RKO (cell line): ENCODE data around the gene AP1M2.
"Not testable (repeated sequence)": the region's sequence is repeated elsewhere in the genome, so short reads cannot be mapped to it uniquely, and the experiment has no call there.

Source experiments
- DNase-seq: peaks from one replicate; pipeline ENCODE4 v3.0.0-alpha.2; 2016; ENCODE audit warnings: low spot score

AP1M2 gene

DNA sequence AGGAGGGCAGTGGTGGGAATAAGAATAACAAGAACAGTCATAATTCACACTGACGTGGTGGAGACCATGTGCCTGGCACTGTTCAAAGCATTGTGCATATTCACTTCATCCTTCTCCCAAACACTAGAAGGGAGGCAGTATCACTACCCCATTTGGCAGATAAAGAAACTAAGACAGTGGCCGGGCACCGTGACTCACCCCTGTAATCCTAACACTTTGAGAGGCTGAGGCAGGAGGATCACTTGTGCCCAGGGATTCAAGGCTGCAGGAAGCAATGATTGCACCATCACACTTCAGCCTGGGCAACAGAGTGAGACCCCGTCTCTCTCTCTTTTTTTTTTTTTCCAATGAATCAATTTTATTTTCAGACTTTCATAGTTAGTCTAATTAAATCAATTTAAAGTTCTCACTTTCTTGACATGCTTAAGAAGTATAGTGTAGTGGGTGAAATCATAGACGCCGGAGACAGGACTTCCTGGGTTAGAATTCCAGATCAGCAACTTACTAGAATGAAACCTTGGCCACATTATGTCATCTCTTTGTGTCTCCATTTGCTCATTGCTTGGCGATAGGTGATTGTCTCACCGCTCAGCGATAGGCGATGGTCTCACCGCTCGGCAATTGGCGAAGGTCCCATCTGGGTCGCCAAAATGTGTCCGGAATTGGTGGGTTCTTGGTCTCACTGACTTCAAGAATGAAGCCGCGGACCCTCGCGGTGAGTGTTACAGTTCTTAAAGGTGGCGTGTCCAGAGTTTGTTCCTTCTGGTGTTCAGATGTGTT is 48.7 kb downstream of the AP1M2 start:
- no peak for DNase-seq

DNA sequence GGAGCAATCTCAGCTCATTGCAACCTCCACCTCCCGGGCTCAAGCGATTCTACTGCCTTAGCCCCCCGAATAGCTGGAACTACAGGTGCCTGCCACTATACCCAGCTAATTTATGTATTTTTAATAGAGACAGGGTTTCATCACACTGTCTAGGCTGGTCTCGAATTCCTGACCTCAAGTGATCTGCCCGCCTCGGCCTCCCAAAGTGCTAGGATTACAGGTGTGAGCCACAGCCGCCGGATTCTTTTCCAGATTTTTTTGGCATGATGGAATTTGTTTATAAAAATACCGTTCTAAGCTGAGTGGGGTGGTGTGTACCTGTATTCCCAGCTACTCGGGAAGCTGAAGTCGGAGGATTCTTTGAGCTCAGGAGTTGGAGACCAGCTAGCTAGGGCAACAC is 49.4 kb downstream of the AP1M2 start:
- no peak for DNase-seq

DNA sequence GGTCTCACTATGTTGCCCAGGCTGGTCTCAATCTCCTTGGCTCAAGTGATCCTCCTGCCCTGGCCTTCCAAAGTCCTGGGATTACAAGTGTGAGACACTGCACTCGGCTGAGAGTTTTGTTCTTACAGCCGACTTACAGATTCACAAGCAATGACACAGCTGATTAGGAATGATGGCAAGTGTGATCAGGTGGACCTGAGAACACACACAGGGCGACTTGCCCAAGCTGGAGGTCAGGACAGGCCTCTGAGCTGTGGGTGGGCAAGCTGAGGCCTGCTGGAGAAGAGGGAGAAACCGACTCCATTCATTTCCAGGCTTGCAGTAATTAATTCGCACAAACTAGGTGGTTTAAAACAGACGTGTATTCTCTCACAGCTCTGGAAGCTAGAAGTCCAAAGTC is 51.5 kb downstream of the AP1M2 start:
- no peak for DNase-seq

DNA sequence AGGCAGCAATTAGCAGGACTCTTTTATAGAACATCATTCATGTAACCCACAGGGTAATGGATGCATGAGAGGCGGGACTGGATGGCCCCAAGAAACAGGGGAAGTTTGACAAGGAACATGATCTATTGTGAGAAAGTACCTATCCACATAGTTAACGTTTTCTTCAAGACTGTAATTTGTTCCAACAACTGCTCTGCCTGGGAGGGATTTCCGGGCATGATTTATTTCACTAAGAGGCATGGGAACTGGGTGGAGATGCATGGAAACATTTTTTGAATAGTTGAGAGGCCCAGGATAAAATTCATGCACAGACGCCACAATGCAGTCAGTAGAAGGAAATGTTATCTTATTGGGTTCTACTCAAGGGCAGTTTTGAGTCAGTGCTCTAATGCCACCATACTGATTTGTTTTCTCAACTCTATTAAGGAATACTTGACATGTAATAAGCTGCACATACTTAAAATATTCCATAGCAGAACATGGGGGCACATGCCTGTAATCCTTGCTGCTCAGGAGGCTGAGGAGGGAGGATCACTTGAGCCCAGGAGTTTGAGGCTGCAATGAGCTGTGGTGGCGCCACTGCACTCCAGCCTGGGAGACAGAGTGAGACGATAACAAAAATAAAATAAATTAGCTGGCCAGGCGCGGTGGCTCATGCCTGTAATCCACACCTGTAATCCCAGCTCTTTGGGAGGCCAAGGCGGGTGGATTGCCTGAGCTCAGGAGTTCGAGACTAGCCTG is 53.3 kb downstream of the AP1M2 start:
- no peak for DNase-seq

DNA sequence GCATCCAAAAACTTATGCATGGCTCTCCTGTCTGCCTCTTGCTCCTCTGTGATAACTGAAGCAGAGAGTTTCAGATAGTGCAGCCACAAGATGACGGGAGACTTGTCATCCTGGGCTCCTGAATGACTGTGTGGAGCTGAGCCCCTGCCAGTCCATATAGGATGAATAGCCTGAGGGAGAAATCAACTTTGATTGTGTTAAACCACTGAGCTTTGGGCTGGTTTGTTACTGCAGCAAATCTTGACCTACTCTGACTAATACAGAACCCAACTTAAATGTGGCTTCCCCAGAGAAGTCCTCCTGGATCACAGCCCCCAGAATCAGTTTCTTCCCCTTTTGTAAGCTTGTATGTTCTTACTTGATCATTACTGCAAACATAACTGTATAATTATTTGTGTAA is 54.7 kb downstream of the AP1M2 start:
- no peak for DNase-seq

DNA sequence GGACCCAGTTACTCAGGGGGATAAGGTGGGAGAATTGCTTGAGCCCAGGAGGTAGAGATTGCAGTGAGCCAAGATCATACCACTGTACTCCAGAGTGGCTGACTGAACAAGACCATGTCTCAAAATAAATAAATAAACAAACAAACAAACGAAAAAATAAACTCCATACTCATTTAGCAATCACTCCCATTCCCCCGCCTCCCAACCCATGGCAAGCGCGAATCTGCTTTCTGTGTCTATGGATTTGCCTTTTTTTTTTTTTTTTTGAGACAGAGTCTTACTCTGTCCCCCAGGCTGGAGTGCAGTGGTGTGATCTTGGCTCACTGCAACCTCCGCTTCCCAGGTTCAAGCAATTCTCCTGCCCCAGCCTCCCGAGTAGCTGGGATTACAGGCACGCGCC is 60.2 kb downstream of the AP1M2 start:
- not testable (repeated sequence) for DNase-seq

DNA sequence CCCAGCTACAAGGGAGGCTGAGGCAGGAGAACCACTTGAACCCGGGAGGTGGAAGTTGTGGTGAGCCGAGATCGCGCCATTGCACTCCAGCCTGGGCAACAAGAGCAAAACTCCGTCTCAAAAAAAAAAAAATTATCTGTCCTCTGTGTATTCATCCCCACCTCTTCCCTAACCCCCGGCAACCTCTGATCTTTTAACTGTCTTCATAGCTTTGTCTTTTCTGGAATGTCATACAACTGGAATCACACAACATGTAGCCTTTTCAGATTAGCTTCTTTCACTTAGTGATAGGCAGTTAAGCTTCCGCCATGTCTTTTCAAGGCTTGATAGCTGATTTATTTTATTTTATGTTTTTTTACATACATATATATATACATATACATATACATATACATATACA is 61.5 kb downstream of the AP1M2 start:
- no peak for DNase-seq

DNA sequence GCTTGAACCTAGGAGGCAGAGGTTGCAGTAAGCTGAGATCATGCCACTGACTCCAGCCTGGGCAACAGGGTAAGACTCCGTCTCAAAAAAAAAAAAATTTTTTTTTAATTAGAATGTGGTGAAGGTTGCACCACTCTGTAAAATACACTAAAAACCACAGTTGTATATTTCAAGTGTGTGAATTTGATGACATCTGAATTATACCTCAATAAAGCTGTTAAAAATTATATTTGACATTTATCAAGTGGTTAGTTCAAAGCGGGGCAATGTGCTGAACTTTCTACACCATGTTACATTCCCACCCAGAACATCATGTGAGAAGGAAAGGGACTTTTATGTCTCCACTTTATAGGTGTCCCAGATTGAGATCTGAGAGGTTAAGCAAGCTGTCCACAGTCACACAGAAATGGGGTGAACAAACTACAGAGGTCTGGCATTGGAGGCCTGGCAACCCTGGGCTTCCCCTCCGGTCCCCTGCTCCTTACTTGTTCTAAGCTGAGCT is 63.9 kb downstream of the AP1M2 start:
- no peak for DNase-seq
